Measurements from ENCODE around the gene CDK8. TPM values are rescaled to one million over a fixed set of nuclear protein-coding genes. Genes with fewer than 3 reads are reported as not detected.

CDK8 gene
- total RNA-seq, 1 donor from 2014 or later = 25.3 TPM

DNA sequence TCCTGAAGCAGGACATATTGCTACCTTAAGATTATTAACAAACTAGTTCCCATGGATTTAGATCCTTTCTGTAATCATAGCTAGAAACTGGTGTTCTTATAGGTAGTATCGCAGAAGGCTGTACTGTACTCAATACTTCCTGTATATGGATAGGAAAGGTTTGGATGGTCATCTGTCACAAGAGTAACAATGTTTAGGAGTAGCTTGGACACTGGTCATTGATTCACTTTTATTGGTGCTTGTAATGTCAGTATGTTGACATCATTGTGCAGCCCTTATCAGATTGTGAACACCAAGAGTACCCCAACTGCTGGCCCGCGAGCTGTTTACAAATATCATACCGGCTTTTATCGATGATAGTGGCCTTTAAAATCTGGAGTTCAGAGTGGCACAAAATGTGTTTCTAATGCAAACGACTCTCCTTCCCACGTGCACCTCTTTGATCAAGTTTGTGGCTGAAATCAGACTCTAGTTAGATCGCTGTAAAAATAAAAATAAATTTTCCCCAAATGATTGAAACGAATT is 605 bp upstream of the CDK8 start:
- DNase-seq (ENCODE audit: low spot score in 2 of 2, unreplicated experiment in 2 of 2) = no peak
- no peaks in the 10 kb centered on the region for H3K36me3 Mint-ChIP-seq
- H3K27me3 Mint-ChIP-seq (ENCODE audit: low read depth) = no peaks in the 10 kb centered on the region
- peaks cover 34% of the 10 kb centered on the region for H3K4me1 Mint-ChIP-seq
- TF ChIP-seq, protein P1, sequence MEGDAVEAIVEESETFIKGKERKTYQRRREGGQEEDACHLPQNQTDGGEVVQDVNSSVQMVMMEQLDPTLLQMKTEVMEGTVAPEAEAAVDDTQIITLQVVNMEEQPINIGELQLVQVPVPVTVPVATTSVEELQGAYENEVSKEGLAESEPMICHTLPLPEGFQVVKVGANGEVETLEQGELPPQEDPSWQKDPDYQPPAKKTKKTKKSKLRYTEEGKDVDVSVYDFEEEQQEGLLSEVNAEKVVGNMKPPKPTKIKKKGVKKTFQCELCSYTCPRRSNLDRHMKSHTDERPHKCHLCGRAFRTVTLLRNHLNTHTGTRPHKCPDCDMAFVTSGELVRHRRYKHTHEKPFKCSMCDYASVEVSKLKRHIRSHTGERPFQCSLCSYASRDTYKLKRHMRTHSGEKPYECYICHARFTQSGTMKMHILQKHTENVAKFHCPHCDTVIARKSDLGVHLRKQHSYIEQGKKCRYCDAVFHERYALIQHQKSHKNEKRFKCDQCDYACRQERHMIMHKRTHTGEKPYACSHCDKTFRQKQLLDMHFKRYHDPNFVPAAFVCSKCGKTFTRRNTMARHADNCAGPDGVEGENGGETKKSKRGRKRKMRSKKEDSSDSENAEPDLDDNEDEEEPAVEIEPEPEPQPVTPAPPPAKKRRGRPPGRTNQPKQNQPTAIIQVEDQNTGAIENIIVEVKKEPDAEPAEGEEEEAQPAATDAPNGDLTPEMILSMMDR (IDR thresholded peaks at IDR 0.05; ENCODE audit: unreplicated experiment) = no peak
- peak overlapping the region; percentile 92 for H3K4me3 Mint-ChIP-seq
- H3K9me3 Mint-ChIP-seq = no peaks in the 10 kb centered on the region
- peak overlapping the region; percentile 94 for H3K27ac Mint-ChIP-seq

DNA sequence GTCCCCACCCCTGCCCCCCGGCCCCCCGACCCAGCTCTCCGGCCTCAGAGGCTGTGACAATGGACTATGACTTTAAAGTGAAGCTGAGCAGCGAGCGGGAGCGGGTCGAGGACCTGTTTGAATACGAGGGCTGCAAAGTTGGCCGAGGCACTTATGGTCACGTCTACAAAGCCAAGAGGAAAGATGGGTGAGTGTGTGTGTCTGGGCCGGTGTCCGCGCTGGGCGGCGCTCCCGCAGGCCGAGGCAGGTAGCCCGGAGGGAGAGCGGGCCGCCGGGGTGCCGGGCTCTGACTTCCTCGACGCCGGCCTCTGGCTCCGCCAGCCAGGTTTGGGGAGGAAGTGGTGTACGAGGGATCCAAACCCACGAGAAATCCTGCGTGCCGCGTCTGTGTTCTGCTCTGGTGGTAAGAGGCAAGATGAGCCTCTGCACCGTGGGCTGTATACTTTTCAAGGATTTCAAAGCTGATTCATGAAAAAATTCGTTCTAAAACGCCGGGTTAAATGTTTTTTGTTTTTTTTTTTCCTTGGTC is 718 bp downstream of the CDK8 start:
- peak; percentile 23 to 66 for DNase-seq (ENCODE audit: low spot score in 2 of 2, unreplicated experiment in 2 of 2)
- Mint-ChIP-seq H3K9me3 (no peaks in the 10 kb centered on the region), H3K4me3 (peak overlapping the region; percentile 92), H3K4me1 (peaks cover 34% of the 10 kb centered on the region), H3K27ac (peak overlapping the region; percentile 91), H3K27me3 (ENCODE audit: low read depth) (no peaks in the 10 kb centered on the region), H3K36me3 (no peaks in the 10 kb centered on the region)
- TF ChIP-seq, protein P1 (IDR thresholded peaks at IDR 0.05; ENCODE audit: unreplicated experiment) = no peak

DNA sequence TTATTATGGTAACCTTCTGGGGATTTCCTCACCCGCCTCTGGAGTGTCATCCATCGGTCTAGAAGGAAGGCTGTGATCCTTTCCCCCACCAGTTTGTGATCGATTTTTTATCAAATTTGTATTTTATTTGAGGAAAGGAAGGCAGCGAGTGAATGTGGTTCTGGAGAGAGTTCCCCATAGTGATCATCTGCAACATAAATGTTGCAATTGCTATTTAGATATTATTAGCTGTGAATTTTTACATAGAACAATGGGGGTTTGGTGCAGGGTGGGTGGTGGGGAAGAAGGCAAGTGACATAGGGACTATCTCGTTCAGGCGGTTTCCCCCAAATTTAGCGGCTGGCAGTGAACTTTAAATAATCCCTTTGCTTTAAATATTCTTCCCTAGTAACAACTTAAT is 1.2 kb downstream of the CDK8 start:
- Mint-ChIP-seq H3K36me3 (no peaks in the 10 kb centered on the region), H3K27ac (peak overlapping the region; percentile 91), H3K4me3 (peak overlapping the region; percentile 92), H3K27me3 (ENCODE audit: low read depth) (no peaks in the 10 kb centered on the region), H3K9me3 (no peaks in the 10 kb centered on the region), H3K4me1 (peaks cover 34% of the 10 kb centered on the region)
- TF ChIP-seq, protein P1 (IDR thresholded peaks at IDR 0.05; ENCODE audit: unreplicated experiment) = no peak
- no peak for DNase-seq (ENCODE audit: low spot score in 2 of 2, unreplicated experiment in 2 of 2)

DNA sequence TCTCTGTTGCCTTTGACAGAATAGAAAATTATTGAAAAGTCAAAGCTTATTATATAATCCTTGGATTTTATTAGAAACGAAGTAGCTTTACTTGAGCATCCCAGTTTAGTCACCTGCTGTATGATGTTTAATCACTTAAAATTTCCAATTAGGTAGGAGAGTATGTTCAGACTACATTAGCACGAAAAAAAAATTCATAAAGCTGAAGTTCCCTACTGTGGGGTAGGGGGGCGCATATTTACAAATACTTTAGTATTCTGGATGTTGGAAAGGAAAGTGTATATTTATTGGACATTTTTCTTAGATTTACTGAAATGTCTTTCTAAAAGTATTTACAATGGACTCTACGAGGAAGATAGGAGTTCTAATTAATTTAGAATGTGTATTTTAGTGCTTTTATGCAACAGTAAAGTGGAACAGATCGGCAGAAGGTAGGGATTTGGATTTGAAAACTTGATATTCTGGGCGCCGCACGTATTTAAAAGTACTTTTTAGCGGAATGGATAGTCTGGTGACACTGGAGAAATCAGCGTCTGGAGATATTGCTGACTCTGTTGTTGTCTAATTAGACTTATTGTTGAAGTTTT is 1.9 kb downstream of the CDK8 start:
- no peaks in the 10 kb centered on the region for H3K27me3 Mint-ChIP-seq (ENCODE audit: low read depth)
- H3K36me3 Mint-ChIP-seq = no peaks in the 10 kb centered on the region
- H3K4me3 Mint-ChIP-seq = peak overlapping the region; percentile 92
- H3K27ac Mint-ChIP-seq = no peak overlapping the region
- no peak for DNase-seq (ENCODE audit: low spot score in 2 of 2, unreplicated experiment in 2 of 2)
- peaks cover 34% of the 10 kb centered on the region for H3K4me1 Mint-ChIP-seq
- TF ChIP-seq, protein P1 (IDR thresholded peaks at IDR 0.05; ENCODE audit: unreplicated experiment) = no peak
- H3K9me3 Mint-ChIP-seq = no peaks in the 10 kb centered on the region

DNA sequence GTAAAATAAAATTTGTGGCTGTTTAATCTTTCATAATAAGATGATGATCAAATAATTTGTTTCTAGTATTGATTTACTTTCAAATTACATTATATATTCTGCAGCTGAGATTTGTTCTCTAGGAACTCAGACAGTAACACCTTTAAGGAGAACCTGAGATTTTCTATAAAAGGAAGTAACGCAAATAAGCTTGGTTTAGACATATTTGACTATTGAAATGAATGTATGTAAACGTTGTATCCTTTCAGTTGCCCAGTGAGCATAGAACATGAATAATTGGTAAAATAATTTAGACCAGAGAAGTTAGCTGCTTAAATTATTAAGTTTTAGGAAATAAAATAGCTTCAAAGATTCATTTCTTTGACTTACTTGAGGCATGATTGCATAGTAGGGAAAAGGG is 3.1 kb downstream of the CDK8 start:
- no peak for DNase-seq (ENCODE audit: low spot score in 2 of 2, unreplicated experiment in 2 of 2)
- H3K9me3 Mint-ChIP-seq = no peaks in the 10 kb centered on the region
- H3K4me3 Mint-ChIP-seq = no peak overlapping the region
- no peak overlapping the region for H3K27ac Mint-ChIP-seq
- H3K27me3 Mint-ChIP-seq (ENCODE audit: low read depth) = no peaks in the 10 kb centered on the region
- no peaks in the 10 kb centered on the region for H3K36me3 Mint-ChIP-seq
- TF ChIP-seq, protein P1 (IDR thresholded peaks at IDR 0.05; ENCODE audit: unreplicated experiment) = no peak
- peaks cover 40% of the 10 kb centered on the region for H3K4me1 Mint-ChIP-seq
